Measurements from ENCODE around the gene STXBP1. TPM values are rescaled to one million over a fixed set of nuclear protein-coding genes. Genes with fewer than 3 reads are reported as not detected.

STXBP1 gene
- total RNA-seq, 1 donor from 2014 or later = 12.0 TPM

GRCh38 chr9:127611603-127611898 is 526 bp upstream of the STXBP1 start:
- no peaks in the 10 kb centered on the region for H3K9me3 Mint-ChIP-seq
- H4K20me1 ChIP-seq (ENCODE audit: low read depth) = peaks cover 25% of the 10 kb centered on the region
- H3K27me3 ChIP-seq = peaks cover 47% of the 10 kb centered on the region
- no peak overlapping the region for H3K9ac ChIP-seq
- H3K4me1 Mint-ChIP-seq = peaks cover 27% of the 10 kb centered on the region
- no peaks in the 10 kb centered on the region for H3K36me3 Mint-ChIP-seq
- TF ChIP-seq CTCF (IDR thresholded peaks at IDR 0.05) (no peak), EZH2 (IDR thresholded peaks at IDR 0.05) (no peak), EZH2phosphoT487 (IDR thresholded peaks at IDR 0.05) (no peak)
- H3K4me3 Mint-ChIP-seq = peak overlapping the region; percentile 89
- H3K27ac Mint-ChIP-seq = no peak overlapping the region
- H2AFZ ChIP-seq (replicated peaks) = peak overlapping the region; percentile 63
- peaks cover 38% of the 10 kb centered on the region for H3F3A ChIP-seq (ENCODE audit: low read depth)
- H3K4me1 ChIP-seq = peaks cover 22% of the 10 kb centered on the region
- H3K9me3 ChIP-seq (ENCODE audit: low read depth) = no peaks in the 10 kb centered on the region
- H3K79me2 ChIP-seq (ENCODE audit: low read depth) = peaks cover 32% of the 10 kb centered on the region
- H3K27me3 Mint-ChIP-seq (ENCODE audit: insufficient read depth, low read depth) = peaks cover 20% of the 10 kb centered on the region
- no peak overlapping the region for H3K27ac ChIP-seq
- peak overlapping the region; percentile 58 for H3K4me3 ChIP-seq
- H3K36me3 ChIP-seq = no peaks in the 10 kb centered on the region
- H3K4me2 ChIP-seq = peak overlapping the region; percentile 89
- DNase-seq (ENCODE audit: low spot score) = no peak

GRCh38 chr9:127612939-127613582 is 984 bp downstream of the STXBP1 start:
- Mint-ChIP-seq H3K4me1 (peaks cover 20% of the 10 kb centered on the region), H3K36me3 (no peaks in the 10 kb centered on the region), H3K9me3 (no peaks in the 10 kb centered on the region), H3K27ac (peak overlapping the region; percentile 5), H3K27me3 (ENCODE audit: insufficient read depth, low read depth) (peaks cover 16% of the 10 kb centered on the region), H3K4me3 (peak overlapping the region; percentile 98)
- peaks cover 43% of the 10 kb centered on the region for H3K79me2 ChIP-seq (ENCODE audit: low read depth)
- H4K20me1 ChIP-seq (ENCODE audit: low read depth) = peaks cover 37% of the 10 kb centered on the region
- TF ChIP-seq EZH2 (IDR thresholded peaks at IDR 0.05) = no peak
- no peak for TF ChIP-seq CTCF (IDR thresholded peaks at IDR 0.05)
- TF ChIP-seq EZH2phosphoT487 (IDR thresholded peaks at IDR 0.05) = no peak
- H2AFZ ChIP-seq (replicated peaks) = peak overlapping the region; percentile 20
- peaks cover 24% of the 10 kb centered on the region for H3F3A ChIP-seq (ENCODE audit: low read depth)
- no peak overlapping the region for H3K27ac ChIP-seq
- H3K9me3 ChIP-seq (ENCODE audit: low read depth) = no peaks in the 10 kb centered on the region
- peaks cover 47% of the 10 kb centered on the region for H3K27me3 ChIP-seq
- H3K9ac ChIP-seq = peak overlapping the region; percentile 27
- DNase-seq (ENCODE audit: low spot score) = peak; percentile 72
- H3K4me1 ChIP-seq = peaks cover 15% of the 10 kb centered on the region
- no peaks in the 10 kb centered on the region for H3K36me3 ChIP-seq
- peak overlapping the region; percentile 91 for H3K4me2 ChIP-seq
- H3K4me3 ChIP-seq = peak overlapping the region; percentile 74

GRCh38 chr9:127613583-127613954 is 1.5 kb downstream of the STXBP1 start:
- Histone ChIP-seq H4K20me1 (ENCODE audit: low read depth) (peaks cover 42% of the 10 kb centered on the region), H3K79me2 (ENCODE audit: low read depth) (peaks cover 49% of the 10 kb centered on the region), H3K27ac (no peak overlapping the region), H3K9me3 (ENCODE audit: low read depth) (no peaks in the 10 kb centered on the region), H3K27me3 (peaks cover 45% of the 10 kb centered on the region), H3K9ac (peak overlapping the region; percentile 27), H3K4me3 (peak overlapping the region; percentile 74), H3K36me3 (no peaks in the 10 kb centered on the region), H3K4me1 (peaks cover 15% of the 10 kb centered on the region), H2AFZ (replicated peaks) (no peak overlapping the region), H3F3A (ENCODE audit: low read depth) (peaks cover 22% of the 10 kb centered on the region), H3K4me2 (peak overlapping the region; percentile 91)
- Mint-ChIP-seq H3K27me3 (ENCODE audit: insufficient read depth, low read depth) (peaks cover 16% of the 10 kb centered on the region), H3K27ac (no peak overlapping the region), H3K4me1 (peaks cover 20% of the 10 kb centered on the region), H3K9me3 (no peaks in the 10 kb centered on the region), H3K4me3 (peak overlapping the region; percentile 98), H3K36me3 (no peaks in the 10 kb centered on the region)
- peak; percentile 29 for DNase-seq (ENCODE audit: low spot score)
- TF ChIP-seq CTCF (IDR thresholded peaks at IDR 0.05) (no peak), EZH2phosphoT487 (IDR thresholded peaks at IDR 0.05) (no peak), EZH2 (IDR thresholded peaks at IDR 0.05) (no peak)

Measured in neural progenitor cell (in vitro differentiated cells).